K562 (cell line): ENCODE results near the gene MMGT1. TPM values are rescaled to one million over a fixed set of nuclear protein-coding genes. Genes with fewer than 3 reads are reported as not detected.

Source experiments
- ATAC-seq: fragments of 200-7000 bp; cut with Tn5 transposase; 3 replicates; pipeline ENCODE4 v1.9.1; 2020; ENCODE audit warnings: moderate library complexity
- BruUV-seq: library from RNA; stranded (reverse); fragments of 400-500 nt; replicated peaks from 2 replicates; lab custom pipeline; 2021; lab: Mats Ljungman, UMichigan
- CTCF ChIA-PET: fragments of 300-600 bp; formaldehyde crosslinking; extraction: SDS; loops from one replicate; lab custom pipeline; 2021; ENCODE audit warnings: low intra/inter-chr PET ratio; lab: Yijun Ruan, JAX
- POLR2A ChIA-PET: fragments of 300-600, 350-650 bp; sonication (Branson Sonifier 250); formaldehyde crosslinking; extraction: SDS; loops from one replicate; lab custom pipeline; 2021; ENCODE audit warnings: antibody characterized with exemption, inconsistent platforms; lab: Yijun Ruan, JAX
- DNase-seq, 4 experiments: peaks; one replicate each; pipeline versions ENCODE4 v3.0.0 to v3.0.0-alpha.2; 2011 to 2018; ENCODE audit warnings: low spot score in 3 of 4, mixed read lengths in 3 of 4; ENCODE audit errors: extremely low read depth in 1 of 4
- FAIRE-seq: peaks from 2 replicates; lab custom pipeline; 2011; peaks lifted over from hg19 to GRCh38; lab: Jason Lieb, UNC
- H2AFZ ChIP-seq: 2 replicates; pipeline ENCODE4 v1.6.0; 2011; ENCODE audit warnings: low read depth, low read length, control low read depth, inconsistent platforms
- H3K27ac ChIP-seq: fragments of 200-600 bp; 3 replicates; pipeline ENCODE4 v1.8.0; 2011; ENCODE audit warnings: low read depth, mild to moderate bottlenecking, control low read depth, inconsistent platforms, low read length, moderate library complexity, mixed read lengths; ENCODE audit errors: extremely low read depth
- H3K27me3 ChIP-seq, 2 experiments: fragments of 300-600 bp in 1 of 2; 2 replicates in 1 of 2; 3 replicates in 1 of 2; pipeline versions ENCODE4 v1.6.0 to v1.8.0; 2011; ENCODE audit warnings: inconsistent platforms in 2 of 2, low read length in 2 of 2, mild to moderate bottlenecking in 1 of 2, mixed read lengths in 1 of 2, moderate library complexity in 1 of 2; ENCODE audit not compliant: control insufficient read depth in 2 of 2, insufficient read depth in 2 of 2
- H3K36me3 ChIP-seq: fragments of 300-600 bp; 3 replicates; pipeline ENCODE4 v1.8.0; 2011; ENCODE audit warnings: mild to moderate bottlenecking, low read length, inconsistent platforms; ENCODE audit not compliant: control insufficient read depth, insufficient read depth
- H3K4me1 ChIP-seq, 2 experiments: fragments of 200-600 bp in 1 of 2; replicated peaks in 1 of 2; 2 replicates in 1 of 2; 3 replicates in 1 of 2; pipeline versions ENCODE4 v1.5.1 to v1.8.0; 2011; ENCODE audit warnings: inconsistent platforms in 2 of 2, low read length in 2 of 2, mild to moderate bottlenecking in 1 of 2, mixed read lengths in 1 of 2, moderate library complexity in 1 of 2; ENCODE audit not compliant: control insufficient read depth in 2 of 2, insufficient read depth in 2 of 2
- H3K4me2 ChIP-seq: 2 replicates; pipeline ENCODE4 v1.6.1; 2011; ENCODE audit warnings: low read length, control low read depth, inconsistent platforms, mixed read lengths; ENCODE audit not compliant: insufficient read depth
- H3K4me3 ChIP-seq: fragments of 200-600 bp; sonication (generic), shearing (Covaris generic); 2 replicates; pipeline ENCODE4 v1.5.1; 2016; ENCODE audit warnings: control low read depth, inconsistent platforms
- H3K79me2 ChIP-seq: fragments of 200-600 bp; 3 replicates; pipeline ENCODE4 v1.8.0; 2011; ENCODE audit warnings: low read length, inconsistent platforms; ENCODE audit not compliant: control insufficient read depth, insufficient read depth
- H3K9ac ChIP-seq, 2 experiments: 2 replicates each; pipeline versions ENCODE4 v1.6.0 to v1.6.1; 2011; ENCODE audit warnings: low read depth in 2 of 2, low read length in 2 of 2, control low read depth in 1 of 2, inconsistent platforms in 1 of 2, mild to moderate bottlenecking in 1 of 2, mixed read lengths in 1 of 2; ENCODE audit not compliant: insufficient read depth in 1 of 2
- H3K9me1 ChIP-seq: one replicate; pipeline ENCODE4 v1.6.0; 2011; ENCODE audit warnings: inconsistent platforms, mild to moderate bottlenecking, low read length, moderate library complexity; ENCODE audit not compliant: control insufficient read depth, insufficient read depth
- H3K9me3 ChIP-seq: replicated peaks from 2 replicates; pipeline ENCODE4 v1.5.1; 2011; ENCODE audit warnings: low read depth, low read length, inconsistent platforms; ENCODE audit not compliant: control insufficient read depth, insufficient read depth
- H4K20me1 ChIP-seq: replicated peaks from 2 replicates; pipeline ENCODE4 v1.6.1; 2011; ENCODE audit warnings: low read length, inconsistent platforms, mixed read lengths; ENCODE audit not compliant: control insufficient read depth, insufficient read depth
- ARID1B ChIP-seq: fragments of 450-650 bp; IDR thresholded peaks from 2 replicates; pipeline ENCODE4 v1.6.1; 2016; ENCODE audit warnings: antibody characterized with exemption, mild to moderate bottlenecking, inconsistent platforms
- HOMEZ ChIP-seq: fragments of 250-450 bp; sonication (Bioruptor Pico); IDR thresholded peaks from 2 replicates; pipeline ENCODE4 v1.4.0; 2020; ENCODE audit warnings: mild to moderate bottlenecking, moderate library complexity
- WGBS: fragments of 100-300 bp; shearing (Covaris generic); methylation state at CpG from one replicate; pipeline ENCODE4 v1.1.6; 2016; ENCODE audit warnings: low coverage, mixed read lengths; ENCODE audit not compliant: insufficient coverage; ENCODE audit errors: missing lambda C conversion rate; 5-methylcytosine and 5-hydroxymethylcytosine counted together
- in situ Hi-C: fragments of 300-500 bp; cut with MboI; formaldehyde crosslinking; loops from 4 replicates; pipeline ENCODE4 v1.15.0; 2018; ENCODE audit warnings: inconsistent platforms, mixed read lengths
- intact Hi-C: fragments of 100-400 bp; cut with micrococcal nuclease; formaldehyde crosslinking; loops from 2 replicates; pipeline ENCODE4 v1.14.2; 2022
- polyA plus RNA-seq, 8 experiments: library from polyadenylated mRNA; depleted of rRNA in 4 of 8; stranded (reverse) in 5 of 8; unstranded in 3 of 8; fragments of >200 nt; fragmentation: Nextera tagmentation in 2 of 8; fragmentation: Illumina TruSeq in 1 of 8; extraction: Ambion mirVana in 2 of 8; extraction: Trizol in 1 of 8; gene quantifications; 2 replicates each; pipeline versions ENCODE4 v1.2.1 to v1.2.3, GENCODE V29; 2011 to 2014; ENCODE audit warnings: inconsistent platforms in 1 of 8, missing spikeins in 1 of 8
- total RNA-seq, 7 experiments: library from RNA; depleted of rRNA in 6 of 7; stranded (reverse); fragments of >200 nt in 6 of 7; fragmentation: Illumina TruSeq in 2 of 7; extraction: Trizol in 2 of 7; gene quantifications; 2 replicates each; pipeline versions ENCODE4 v1.2.1 to v1.2.3, GENCODE V29; 2011 to 2021; ENCODE audit warnings: low replicate concordance in 1 of 7
- TF ChIP-seq, protein P1 (sequence below): fragments of 250-450 bp; sonication (Bioruptor Pico); IDR thresholded peaks from 2 replicates; pipeline ENCODE4 v1.5.0; 2021

MMGT1 gene
- total and polyA plus RNA-seq, 9 of the 15 experiments (the other 6 are each of a cell fraction or from before 2014, with no cell fraction given) = 11.3 to 25.4 (median 22.5) TPM

- Histone ChIP-seq H3K36me3 (peaks cover 16% of the 10 kb centered on the region; the same call in 1 of the 3 replicates), H3K9me3 (no peaks in the 10 kb centered on the region), H3K9me1 (no peaks in the 10 kb centered on the region), H3K4me1 (no peaks in the 10 kb centered on the region), H2AFZ (no peak overlapping the region), H3K9ac (no peak overlapping the region), H3K4me2 (no peak overlapping the region), H4K20me1 (no peaks in the 10 kb centered on the region), H3K79me2 (no peaks in the 10 kb centered on the region), H3K4me3 (no peak overlapping the region), H3K27me3 (no peaks in the 10 kb centered on the region), H3K27ac (no peak overlapping the region)
- ChIA-PET POLR2A (no interaction called here), CTCF (no interaction called here)
- intact Hi-C loops = no loop called here
- ATAC-seq = no peak
- no peak for DNase-seq
- FAIRE-seq = no peak
- WGBS = 65% methylated on average over 5 of the region's 5 CpGs
- BruUV-seq = no TSS peak
- TF ChIP-seq ARID1B (no peak), HOMEZ (CRISPR knock-in tag) (no peak)
- TF ChIP-seq, protein P1, sequence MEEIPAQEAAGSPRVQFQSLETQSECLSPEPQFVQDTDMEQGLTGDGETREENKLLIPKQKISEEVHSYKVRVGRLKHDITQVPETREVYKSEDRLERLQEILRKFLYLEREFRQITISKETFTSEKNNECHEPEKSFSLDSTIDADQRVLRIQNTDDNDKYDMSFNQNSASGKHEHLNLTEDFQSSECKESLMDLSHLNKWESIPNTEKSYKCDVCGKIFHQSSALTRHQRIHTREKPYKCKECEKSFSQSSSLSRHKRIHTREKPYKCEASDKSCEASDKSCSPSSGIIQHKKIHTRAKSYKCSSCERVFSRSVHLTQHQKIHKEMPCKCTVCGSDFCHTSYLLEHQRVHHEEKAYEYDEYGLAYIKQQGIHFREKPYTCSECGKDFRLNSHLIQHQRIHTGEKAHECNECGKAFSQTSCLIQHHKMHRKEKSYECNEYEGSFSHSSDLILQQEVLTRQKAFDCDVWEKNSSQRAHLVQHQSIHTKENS (CRISPR knock-in tag) = no peak
- in situ Hi-C loops = no loop called here
These were observed 45.4 kb upstream of the MMGT1 start for GRCh38 chrX:136019226-136019625.
